Breast epithelium (tissue), 3 donors: ENCODE results near the gene BCAS3.

Source experiments
- CTCF ChIP-seq, 3 donors: fragments of 450-650 bp; IDR thresholded peaks; one replicate each; pipeline ENCODE4 v1.5.1; 2016 to 2017; ENCODE audit warnings: antibody characterized with exemption in 3 of 3, mild to moderate bottlenecking in 3 of 3, moderate library complexity in 3 of 3
- POLR2AphosphoS5 ChIP-seq, 3 donors: sonication (generic); formaldehyde crosslinking; IDR thresholded peaks; one replicate each; pipeline ENCODE4 v1.6.1; 2017; ENCODE audit warnings: antibody characterized with exemption in 3 of 3

- TF ChIP-seq CTCF (IDR thresholded peaks at IDR 0.05) (no peak), POLR2AphosphoS5 (IDR thresholded peaks at IDR 0.05) (no peak)
These were observed 315.8 kb downstream of the BCAS3 start for GRCh38 chr17:60993497-60993896.
